CD4-positive, alpha-beta T cell treated with Interleukin-4 for 4 hours (primary cell): ENCODE measurements around the gene SPON2.

Experiments used
- DNase-seq: peaks from one replicate; pipeline ENCODE4 v3.0.0-alpha.2; 2020

The SPON2 gene

GRCh38 chr4:1208266-1208961 lies 36.0 kb upstream of the SPON2 start:
- no peak for DNase-seq

GRCh38 chr4:1207603-1208265 lies 35.4 kb upstream of the SPON2 start:
- DNase-seq: no peak

GRCh38 chr4:1207157-1207470 lies 34.7 kb upstream of the SPON2 start:
- DNase-seq: no peak

- no peak for DNase-seq
Measured at GRCh38 chr4:1206299-1207156, 34.1 kb upstream of the SPON2 start.

- DNase-seq: no peak
Measured at GRCh38 chr4:1205586-1206298, 33.4 kb upstream of the SPON2 start.

GRCh38 chr4:1204828-1205585 lies 32.6 kb upstream of the SPON2 start:
- no peak for DNase-seq

GRCh38 chr4:1204286-1204827 lies 32.0 kb upstream of the SPON2 start:
- no peak for DNase-seq

GRCh38 chr4:1203026-1203616 lies 30.7 kb upstream of the SPON2 start:
- no peak for DNase-seq

- DNase-seq: no peak
Measured at GRCh38 chr4:1202526-1203011, 30.2 kb upstream of the SPON2 start.

- DNase-seq: peak; percentile 90
Measured at GRCh38 chr4:1201851-1202525, 29.6 kb upstream of the SPON2 start.

- no peak for DNase-seq
Measured at GRCh38 chr4:1200425-1201035, 28.1 kb upstream of the SPON2 start.

GRCh38 chr4:1199556-1200331 lies 27.4 kb upstream of the SPON2 start:
- no peak for DNase-seq

GRCh38 chr4:1198098-1198844 lies 25.9 kb upstream of the SPON2 start:
- DNase-seq: no peak

- no peak for DNase-seq
Measured at GRCh38 chr4:1196421-1197183, 24.2 kb upstream of the SPON2 start.

- DNase-seq: no peak
Measured at GRCh38 chr4:1195891-1196401, 23.6 kb upstream of the SPON2 start.

GRCh38 chr4:1195109-1195671 lies 22.8 kb upstream of the SPON2 start:
- no peak for DNase-seq
